HTR-8/SVneo (cell line): ENCODE data around the gene ZNF417.
"Not testable (repeated sequence)": the region's sequence is repeated elsewhere in the genome, so short reads cannot be mapped to it uniquely, and the experiment has no call there.

Source experiments
- DNase-seq: peaks from one replicate; pipeline ENCODE4 v3.0.0; 2011; ENCODE audit warnings: low spot score, mixed read lengths; ENCODE audit not compliant: insufficient read length
- FAIRE-seq: peaks from 2 replicates; lab custom pipeline; 2011; peaks lifted over from hg19 to GRCh38; lab: Jason Lieb, UNC

The ZNF417 gene

GRCh38 chr19:57916168-57916995 lies at the start of gene ZNF417:
Gene ZNF417 (minus strand): TSS chr19:57916592. CDS start chr19:57916411, 181 bp downstream.
- DNase-seq (peak; percentile 93), FAIRE-seq (peak; percentile 91)

- FAIRE-seq (no peak), DNase-seq (no peak)
Measured at GRCh38 chr19:57964761-57965160, 48.4 kb upstream of the ZNF417 start.

- FAIRE-seq (no peak), DNase-seq (no peak)
Measured at GRCh38 chr19:57961785-57962184, 45.4 kb upstream of the ZNF417 start.

- FAIRE-seq = no peak
Measured at GRCh38 chr19:57954996-57955395, 38.6 kb upstream of the ZNF417 start.

GRCh38 chr19:57949702-57950101 lies 33.3 kb upstream of the ZNF417 start:
- FAIRE-seq = no peak
- DNase-seq = no peak

More at GRCh38 chr19:57954996-57955395, 38.6 kb upstream of the ZNF417 start:
- no peak for DNase-seq

- DNase-seq (no peak), FAIRE-seq (no peak)
Measured at GRCh38 chr19:57949296-57949695, 32.9 kb upstream of the ZNF417 start.

- DNase-seq (peak; percentile 97), FAIRE-seq (peak; percentile 99)
Measured at GRCh38 chr19:57947419-57948134, 31.2 kb upstream of the ZNF417 start, which contains the start of gene ZNF256. Gene ZNF256 (minus strand): TSS chr19:57947706. CDS start chr19:57947474, 232 bp downstream.

- FAIRE-seq = no peak
- no peak for DNase-seq
Measured at GRCh38 chr19:57947088-57947418, 30.7 kb upstream of the ZNF417 start.

- FAIRE-seq (no peak), DNase-seq (no peak)
Measured at GRCh38 chr19:57946316-57946715, 29.9 kb upstream of the ZNF417 start.

- FAIRE-seq (no peak), DNase-seq (no peak)
Measured at GRCh38 chr19:57941593-57941992, 25.2 kb upstream of the ZNF417 start.

GRCh38 chr19:57935731-57936130 lies 19.3 kb upstream of the ZNF417 start:
- FAIRE-seq (no peak), DNase-seq (no peak)

- peak; percentile 65 for DNase-seq
- peak; percentile 76 for FAIRE-seq
Measured at GRCh38 chr19:57934820-57935665, 18.7 kb upstream of the ZNF417 start, which contains the start of gene ZNF418. Gene ZNF418 (minus strand): TSS chr19:57935402. CDS start chr19:57933822, 1,580 bp downstream.

GRCh38 chr19:57927587-57927986 lies 11.2 kb upstream of the ZNF417 start:
- DNase-seq (no peak), FAIRE-seq (no peak)

GRCh38 chr19:57914531-57914930 lies 1.9 kb downstream of the ZNF417 start:
- no peak for FAIRE-seq
- DNase-seq = no peak

- DNase-seq (no peak), FAIRE-seq (no peak)
Measured at GRCh38 chr19:57907394-57907793, 9.0 kb downstream of the ZNF417 start.

GRCh38 chr19:57905258-57905657 lies 11.1 kb downstream of the ZNF417 start:
- DNase-seq = no peak
- FAIRE-seq = no peak

- DNase-seq (no peak), FAIRE-seq (no peak)
Measured at GRCh38 chr19:57903618-57904184, 12.7 kb downstream of the ZNF417 start.

- no peak for FAIRE-seq
- no peak for DNase-seq
Measured at GRCh38 chr19:57900311-57900710, 16.1 kb downstream of the ZNF417 start.

- FAIRE-seq, DNase-seq: not testable (repeated sequence)
Measured at GRCh38 chr19:57890706-57891105, 25.7 kb downstream of the ZNF417 start.
